ENCODE results near the gene CCDC121.

- no peak for TF ChIP-seq CTCF (IDR thresholded peaks at IDR 0.05)
- TF ChIP-seq EZH2 (IDR thresholded peaks at IDR 0.05), result no peak
Observed at GRCh38 chr2:27652790-27653189, 24.0 kb upstream of the CCDC121 start.
